Activated naive CD4-positive, alpha-beta T cell (primary cell): Measurements from ENCODE around the gene GPR18.

ENCODE experiments used
- DNase-seq, 4 experiments: peaks; one replicate each; lab custom pipeline; 2025; lab: John Stamatoyannopoulos, UW

Gene GPR18

GRCh38 chr13:99208185-99208584 lies 50.0 kb downstream of the GPR18 start:
- DNase-seq, result no peak

- no peak for DNase-seq
Measured at GRCh38 chr13:99207511-99207910, 50.7 kb downstream of the GPR18 start.

- DNase-seq, result no peak
Measured at GRCh38 chr13:99206873-99207272, 51.3 kb downstream of the GPR18 start.

- DNase-seq, result no peak
Measured at GRCh38 chr13:99206226-99206625, 52.0 kb downstream of the GPR18 start.

GRCh38 chr13:99205621-99206220 lies 52.5 kb downstream of the GPR18 start:
- no peak for DNase-seq
